ENCODE data around the gene TPSD1. TPM values are rescaled to one million over a fixed set of nuclear protein-coding genes. Genes with fewer than 3 reads are reported as not detected.

TPSD1 gene
- total RNA-seq, 1 donor from 2014 or later, result not detected

DNA sequence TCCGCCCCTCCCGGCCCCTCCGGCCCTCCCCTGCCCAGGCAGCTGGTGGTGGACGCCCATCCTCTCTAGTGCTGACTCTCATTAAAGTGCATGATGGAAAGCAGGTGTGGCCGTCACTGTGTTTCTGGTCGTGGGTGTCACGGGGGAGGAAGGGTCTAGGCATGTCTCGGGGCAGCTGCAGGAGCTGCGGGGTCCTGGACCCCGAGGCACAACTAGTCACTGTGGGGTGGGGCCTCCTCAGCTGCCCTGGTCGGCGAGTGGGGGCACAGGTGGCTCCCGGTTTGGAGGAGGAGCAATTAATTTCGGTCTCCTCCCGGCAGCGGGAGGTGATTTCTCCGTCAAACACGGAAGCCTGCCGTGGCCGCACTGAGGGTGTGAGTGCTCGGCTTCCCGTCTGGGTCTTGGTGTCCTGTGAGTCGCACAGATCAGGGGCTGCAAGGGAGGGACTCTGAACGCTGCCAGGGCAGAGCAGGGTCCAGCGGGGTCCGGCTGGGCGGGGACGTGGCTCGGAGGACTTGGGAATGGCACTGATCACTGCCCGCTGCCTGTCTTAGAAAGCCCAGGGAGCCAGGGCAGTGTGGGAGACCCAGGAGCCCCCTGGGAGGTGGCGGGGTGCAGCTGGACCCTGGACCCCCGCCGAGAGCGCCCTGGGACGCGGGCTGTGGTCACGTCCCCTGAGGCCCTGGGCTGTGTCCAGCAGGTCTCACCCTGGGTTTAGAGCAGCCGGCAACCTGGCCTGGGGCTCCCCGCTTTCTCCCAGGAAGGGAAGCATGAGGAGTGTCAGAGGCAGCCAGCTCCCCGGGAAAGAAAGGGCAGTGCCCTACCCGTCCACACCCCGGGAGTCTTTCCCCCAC is 3.3 kb downstream of the TPSD1 start:
- TF ChIP-seq, protein P1, sequence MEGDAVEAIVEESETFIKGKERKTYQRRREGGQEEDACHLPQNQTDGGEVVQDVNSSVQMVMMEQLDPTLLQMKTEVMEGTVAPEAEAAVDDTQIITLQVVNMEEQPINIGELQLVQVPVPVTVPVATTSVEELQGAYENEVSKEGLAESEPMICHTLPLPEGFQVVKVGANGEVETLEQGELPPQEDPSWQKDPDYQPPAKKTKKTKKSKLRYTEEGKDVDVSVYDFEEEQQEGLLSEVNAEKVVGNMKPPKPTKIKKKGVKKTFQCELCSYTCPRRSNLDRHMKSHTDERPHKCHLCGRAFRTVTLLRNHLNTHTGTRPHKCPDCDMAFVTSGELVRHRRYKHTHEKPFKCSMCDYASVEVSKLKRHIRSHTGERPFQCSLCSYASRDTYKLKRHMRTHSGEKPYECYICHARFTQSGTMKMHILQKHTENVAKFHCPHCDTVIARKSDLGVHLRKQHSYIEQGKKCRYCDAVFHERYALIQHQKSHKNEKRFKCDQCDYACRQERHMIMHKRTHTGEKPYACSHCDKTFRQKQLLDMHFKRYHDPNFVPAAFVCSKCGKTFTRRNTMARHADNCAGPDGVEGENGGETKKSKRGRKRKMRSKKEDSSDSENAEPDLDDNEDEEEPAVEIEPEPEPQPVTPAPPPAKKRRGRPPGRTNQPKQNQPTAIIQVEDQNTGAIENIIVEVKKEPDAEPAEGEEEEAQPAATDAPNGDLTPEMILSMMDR (conservative IDR thresholded peaks at IDR 0.05; ENCODE audit: low read depth, low read length), result no peak
- no peak for DNase-seq (ENCODE audit: low read depth)
- no peak overlapping the region for H3K4me3 ChIP-seq (ENCODE audit: low read depth, low read length)

- TF ChIP-seq, protein P1 (conservative IDR thresholded peaks at IDR 0.05; ENCODE audit: low read depth, low read length), result no peak
- no peak for DNase-seq (ENCODE audit: low read depth)
- H3K4me3 ChIP-seq (ENCODE audit: low read depth, low read length), result no peak overlapping the region
Measured at GRCh38 chr16:1259760-1260068, 3.8 kb downstream of the TPSD1 start.

- no peak for DNase-seq (ENCODE audit: low read depth)
- H3K4me3 ChIP-seq (ENCODE audit: low read depth, low read length), result no peak overlapping the region
- TF ChIP-seq, protein P1 (conservative IDR thresholded peaks at IDR 0.05; ENCODE audit: low read depth, low read length), result no peak
Measured at GRCh38 chr16:1260101-1260680, 4.3 kb downstream of the TPSD1 start.

GRCh38 chr16:1261131-1261892 is 5.4 kb downstream of the TPSD1 start:
- no peak overlapping the region for H3K4me3 ChIP-seq (ENCODE audit: low read depth, low read length)
- DNase-seq (ENCODE audit: low read depth), result no peak
- TF ChIP-seq, protein P1 (conservative IDR thresholded peaks at IDR 0.05; ENCODE audit: low read depth, low read length), result no peak

DNA sequence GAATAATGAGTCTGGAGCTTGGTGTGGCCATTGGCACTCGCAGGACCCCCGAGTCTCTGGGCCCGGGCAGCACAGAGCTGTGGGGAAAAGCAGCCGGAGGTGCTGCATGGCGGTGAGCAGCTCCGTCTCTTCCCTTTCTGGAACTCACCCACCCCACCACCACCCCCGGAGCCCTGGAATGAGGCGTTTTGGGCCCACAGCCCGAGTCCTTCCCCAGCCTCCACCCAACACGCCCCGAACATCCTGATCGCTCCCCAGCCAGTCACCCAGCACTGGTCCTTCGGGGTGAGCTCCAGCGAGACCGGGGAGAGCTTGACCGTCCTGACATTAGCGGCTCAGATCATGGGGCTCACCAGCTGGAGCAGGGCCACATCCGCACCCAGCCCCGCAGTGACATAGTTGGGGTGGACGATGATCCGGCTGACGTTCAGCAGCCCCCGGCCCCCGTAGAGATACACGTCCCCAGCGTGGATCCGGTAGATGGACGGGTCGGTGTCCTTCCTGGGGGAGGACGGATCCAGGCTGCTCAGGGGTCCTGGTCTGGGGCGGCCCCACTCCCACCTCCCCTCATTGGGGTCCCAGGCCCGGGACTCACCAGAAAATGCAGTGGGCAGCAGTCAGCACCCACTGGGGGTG is 6.5 kb downstream of the TPSD1 start:
- TF ChIP-seq, protein P1 (conservative IDR thresholded peaks at IDR 0.05; ENCODE audit: low read depth, low read length), result no peak
- H3K4me3 ChIP-seq (ENCODE audit: low read depth, low read length), result no peak overlapping the region

GRCh38 chr16:1262846-1263221 is 7.0 kb downstream of the TPSD1 start:
- no peak overlapping the region for H3K4me3 ChIP-seq (ENCODE audit: low read depth, low read length)
- no peak for DNase-seq (ENCODE audit: low read depth)
- TF ChIP-seq, protein P1 (conservative IDR thresholded peaks at IDR 0.05; ENCODE audit: low read depth, low read length), result no peak

More for the DNA sequence above, 6.5 kb downstream of the TPSD1 start:
- DNase-seq (ENCODE audit: low read depth), result no peak
